Aorta (tissue), 5 donors: ENCODE results near the gene RSU1. TPM values are rescaled to one million over a fixed set of nuclear protein-coding genes. Genes with fewer than 3 reads are reported as not detected.

ENCODE experiments used
- ATAC-seq: fragments of 200-7000 bp; cut with Tn5 transposase; one replicate; pipeline ENCODE4 v1.9.1; 2022; ENCODE audit warnings: moderate library complexity; ENCODE audit not compliant: low FRiP score
- DNase-seq, 2 donors: peaks; one replicate each; pipeline ENCODE4 v3.0.0-alpha.2; 2020
- H3K27ac ChIP-seq, 2 donors: one replicate each; pipeline ENCODE4 v1.5.1; 2013; ENCODE audit warnings: low read length in 2 of 2, mild to moderate bottlenecking in 2 of 2, moderate library complexity in 2 of 2, control low read depth in 1 of 2, inconsistent platforms in 1 of 2, low read depth in 1 of 2
- H3K27me3 ChIP-seq, 2 donors: one replicate each; pipeline ENCODE4 v1.6.1; 2013; ENCODE audit warnings: control low read depth in 1 of 2, low read length in 1 of 2, mild to moderate bottlenecking in 1 of 2, moderate library complexity in 1 of 2; ENCODE audit not compliant: insufficient read depth in 2 of 2, control insufficient read depth in 1 of 2
- H3K36me3 ChIP-seq, 2 donors: one replicate each; pipeline ENCODE4 v1.6.1; 2013; ENCODE audit warnings: control low read depth in 1 of 2, low read length in 1 of 2, mild to moderate bottlenecking in 1 of 2; ENCODE audit not compliant: insufficient read depth in 2 of 2, control insufficient read depth in 1 of 2
- H3K4me1 ChIP-seq, 2 donors: one replicate each; pipeline ENCODE4 v1.6.1; 2013; ENCODE audit warnings: low read length in 2 of 2, control low read depth in 1 of 2, mild to moderate bottlenecking in 1 of 2, moderate library complexity in 1 of 2; ENCODE audit not compliant: insufficient read depth in 2 of 2, control insufficient read depth in 1 of 2
- H3K4me3 ChIP-seq, 2 donors: one replicate each; pipeline ENCODE4 v1.5.1; 2013; ENCODE audit warnings: low read length in 2 of 2, control low read depth in 1 of 2, mild to moderate bottlenecking in 1 of 2
- H3K9me3 ChIP-seq: one replicate; pipeline ENCODE4 v1.6.1; 2013; ENCODE audit warnings: mild to moderate bottlenecking, low read length; ENCODE audit not compliant: control insufficient read depth
- WGBS, 2 donors: extraction: QIAGEN DNeasy Blood & Tissue Kit; methylation state at CpG; one replicate each; pipeline ENCODE4 v1.1.7; 2013; 5-methylcytosine and 5-hydroxymethylcytosine counted together
- intact Hi-C, 2 donors: fragments of 100-400 bp; cut with DNase I; formaldehyde crosslinking; loops; one replicate each; pipeline versions ENCODE4 v1.14.2 to v1.15.0; 2022
- polyA plus RNA-seq, 2 donors: library from polyadenylated mRNA; stranded (reverse); fragments of 200-250 nt; gene quantifications; one replicate each; pipeline ENCODE4 v1.2.3, GENCODE V29; 2013
- total RNA-seq, 2 donors: library from RNA; stranded (reverse); fragmentation: NEBNext Ultra II Directional; extraction: Animal tissue kit (Norgen Biotek cat#: 25700); gene quantifications; one replicate each; pipeline ENCODE4 v1.2.1, GENCODE V29; 2021
- donor health status: healthy with polysubstance abuse.
- donor health status: Bipolar disorder and iron deficiency.
- donor health status: DM: no; HTN: no; CAD: no.
- donor health status: DM: no; HTN: no; CAD: no.
- donor health status: DM: yes; HTN: yes; CAD: no.

Gene RSU1
- total and polyA plus RNA-seq, 4 donors: 65.0 to 130 (median 107) TPM

DNA sequence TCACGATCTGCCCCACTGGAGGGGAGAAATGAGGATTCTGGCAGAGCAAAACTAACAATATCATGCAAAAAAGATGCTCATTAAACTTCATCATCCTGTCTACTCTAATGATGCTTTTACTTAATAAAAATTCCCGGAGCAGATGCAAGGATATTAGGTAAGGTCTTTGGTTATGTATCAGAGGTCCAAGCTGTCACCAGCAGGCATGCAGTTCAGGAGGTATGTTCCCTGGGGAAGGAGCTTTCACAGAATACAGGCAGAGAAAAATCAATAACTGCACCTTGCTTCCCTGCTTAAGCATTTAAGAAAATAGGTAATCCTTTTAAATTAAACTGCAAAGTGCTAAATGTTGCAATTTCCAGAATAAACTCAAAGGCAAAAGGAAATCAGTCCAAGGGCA, 213.9 kb downstream of the RSU1 start:
- Histone ChIP-seq H3K27me3 (no peaks in the 10 kb centered on the region), H3K9me3 (no peaks in the 10 kb centered on the region), H3K4me1 (peaks cover 0 to 8% of the 10 kb centered on the region in 2 donors), H3K4me3 (no peak overlapping the region), H3K27ac (no peak overlapping the region), H3K36me3 (no peaks in the 10 kb centered on the region)
- intact Hi-C loops: no loop called here
- 71 to 77% methylated on average over 2 of the region's 2 CpGs for WGBS, 2 donors
- ATAC-seq (no peak), DNase-seq (no peak)

DNA sequence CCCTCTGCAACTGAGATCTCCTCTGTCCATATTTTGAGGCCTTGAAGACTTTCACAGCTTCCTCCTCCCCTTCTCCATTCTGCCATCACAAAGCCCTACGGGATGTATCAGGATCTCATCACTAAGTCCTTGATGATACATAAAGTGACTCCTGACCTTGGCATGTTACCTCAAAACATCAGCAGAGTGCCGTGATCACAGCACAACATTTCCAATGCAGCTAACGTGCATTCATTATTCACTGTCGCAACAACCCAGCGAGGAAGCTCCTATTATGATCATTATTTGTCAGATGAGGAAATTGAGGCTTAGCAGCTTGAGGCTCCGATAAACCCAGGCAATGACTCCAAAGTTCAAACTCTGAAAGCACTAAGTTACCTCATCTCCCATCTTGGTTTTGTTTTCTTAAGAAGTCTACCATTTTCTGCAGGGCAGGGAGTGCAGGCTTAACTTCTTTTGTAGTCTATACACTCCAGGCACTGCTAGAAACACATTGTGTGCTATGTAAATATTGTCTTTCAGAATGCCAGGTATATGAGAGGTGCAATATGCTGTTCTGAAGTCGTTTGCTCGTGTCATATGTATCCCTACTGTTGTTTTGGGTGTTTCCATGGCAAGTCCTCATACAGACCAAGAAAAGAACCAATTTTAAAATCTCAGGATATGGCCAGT, 215.0 kb downstream of the RSU1 start:
- Histone ChIP-seq H3K9me3 (no peaks in the 10 kb centered on the region), H3K27me3 (no peaks in the 10 kb centered on the region), H3K27ac (no peak overlapping the region), H3K4me3 (no peak overlapping the region), H3K4me1 (peaks cover 0 to 8% of the 10 kb centered on the region in 2 donors), H3K36me3 (no peaks in the 10 kb centered on the region)
- intact Hi-C loops: no loop called here
- DNase-seq (no peak), ATAC-seq (no peak)
- WGBS, 2 donors: 54 to 56% methylated on average over 8 of the region's 8 CpGs

DNA sequence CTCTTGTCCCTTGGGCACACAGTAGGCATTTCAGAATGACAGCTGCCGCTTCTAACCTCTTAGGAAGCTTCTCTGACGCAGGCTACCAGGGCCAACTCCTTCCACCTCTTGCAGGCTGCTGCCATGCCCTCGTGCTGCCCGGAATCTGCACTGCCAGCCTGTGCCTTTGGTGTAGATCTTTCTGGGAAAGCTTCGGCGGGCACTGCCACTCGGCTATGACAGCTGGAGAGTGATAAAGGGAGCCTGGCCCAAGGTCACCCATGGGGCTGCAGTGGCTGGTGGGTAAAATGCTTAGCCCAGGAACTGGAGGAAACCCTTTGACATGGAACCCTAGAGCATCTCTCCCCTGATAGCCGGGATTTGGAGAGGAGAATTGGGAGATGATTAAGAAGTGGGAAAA, 217.6 kb downstream of the RSU1 start:
- no peak for DNase-seq
- H3K4me3 ChIP-seq: no peak overlapping the region
- WGBS, 2 donors: 96% methylated on average over 8 of the region's 8 CpGs
- H3K9me3 ChIP-seq: no peaks in the 10 kb centered on the region
- H3K4me1 ChIP-seq: peaks cover 0 to 8% of the 10 kb centered on the region in 2 donors
- H3K27me3 ChIP-seq: no peaks in the 10 kb centered on the region
- no peaks in the 10 kb centered on the region for H3K36me3 ChIP-seq
- intact Hi-C loops: no loop called here
- H3K27ac ChIP-seq: no peak overlapping the region
- no peak for ATAC-seq

DNA sequence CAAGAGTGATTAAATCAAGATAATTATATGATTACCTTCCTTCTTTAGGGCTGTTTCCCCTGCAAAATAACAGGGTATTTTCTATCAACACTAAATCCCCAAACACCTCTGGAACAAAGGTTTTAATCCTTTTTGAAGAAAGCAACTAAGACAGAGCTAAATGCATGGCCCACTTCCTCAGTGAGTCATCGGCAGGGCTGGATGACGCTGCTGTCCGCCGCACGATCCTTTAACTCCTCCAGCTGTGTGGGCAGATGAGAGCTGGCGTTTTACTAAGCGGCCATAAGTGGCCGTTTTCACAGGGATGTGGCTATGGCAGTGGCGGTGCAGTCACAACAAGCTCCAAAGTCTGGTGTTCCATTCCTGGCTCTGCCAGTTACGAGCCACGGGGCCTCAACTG, 219.6 kb downstream of the RSU1 start:
- intact Hi-C loops: no loop called here
- peaks cover 0 to 4% of the 10 kb centered on the region in 2 donors for H3K4me1 ChIP-seq
- no peak overlapping the region for H3K27ac ChIP-seq
- H3K36me3 ChIP-seq: no peaks in the 10 kb centered on the region
- H3K9me3 ChIP-seq: no peaks in the 10 kb centered on the region
- no peaks in the 10 kb centered on the region for H3K27me3 ChIP-seq
- WGBS, 2 donors: 95% methylated on average over 11 of the region's 11 CpGs
- no peak overlapping the region for H3K4me3 ChIP-seq
- ATAC-seq (no peak), DNase-seq (no peak)

DNA sequence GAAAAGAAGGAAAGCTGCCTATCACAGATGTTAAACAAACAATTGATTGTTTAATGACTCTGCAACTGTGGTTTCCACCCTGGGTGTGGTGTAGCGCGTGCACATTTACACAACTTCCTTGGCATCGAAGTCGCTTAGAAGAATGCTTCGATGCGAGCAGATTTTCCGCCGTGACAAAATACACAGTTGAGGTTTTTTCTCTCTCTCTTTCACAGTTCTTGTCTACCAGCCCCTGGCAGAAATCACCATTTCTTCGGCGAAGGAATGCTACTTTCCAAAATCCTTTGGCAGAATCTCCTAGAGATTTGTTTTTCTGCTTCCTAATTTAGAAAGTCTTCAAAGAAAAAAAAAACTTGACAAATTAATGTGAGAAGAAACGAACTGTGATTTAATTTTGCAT, 224.8 kb downstream of the RSU1 start:
- no peaks in the 10 kb centered on the region for H3K27me3 ChIP-seq
- peaks cover 0 to 3% of the 10 kb centered on the region in 2 donors for H3K4me1 ChIP-seq
- intact Hi-C loops: no loop called here
- H3K27ac ChIP-seq: peak overlapping the region; percentile 13 to 79
- H3K36me3 ChIP-seq: no peaks in the 10 kb centered on the region
- no peaks in the 10 kb centered on the region for H3K9me3 ChIP-seq
- ATAC-seq (no peak), DNase-seq (no peak)
- WGBS, 2 donors: 1 to 7% methylated on average over 11 of the region's 11 CpGs
- H3K4me3 ChIP-seq: no peak overlapping the region

DNA sequence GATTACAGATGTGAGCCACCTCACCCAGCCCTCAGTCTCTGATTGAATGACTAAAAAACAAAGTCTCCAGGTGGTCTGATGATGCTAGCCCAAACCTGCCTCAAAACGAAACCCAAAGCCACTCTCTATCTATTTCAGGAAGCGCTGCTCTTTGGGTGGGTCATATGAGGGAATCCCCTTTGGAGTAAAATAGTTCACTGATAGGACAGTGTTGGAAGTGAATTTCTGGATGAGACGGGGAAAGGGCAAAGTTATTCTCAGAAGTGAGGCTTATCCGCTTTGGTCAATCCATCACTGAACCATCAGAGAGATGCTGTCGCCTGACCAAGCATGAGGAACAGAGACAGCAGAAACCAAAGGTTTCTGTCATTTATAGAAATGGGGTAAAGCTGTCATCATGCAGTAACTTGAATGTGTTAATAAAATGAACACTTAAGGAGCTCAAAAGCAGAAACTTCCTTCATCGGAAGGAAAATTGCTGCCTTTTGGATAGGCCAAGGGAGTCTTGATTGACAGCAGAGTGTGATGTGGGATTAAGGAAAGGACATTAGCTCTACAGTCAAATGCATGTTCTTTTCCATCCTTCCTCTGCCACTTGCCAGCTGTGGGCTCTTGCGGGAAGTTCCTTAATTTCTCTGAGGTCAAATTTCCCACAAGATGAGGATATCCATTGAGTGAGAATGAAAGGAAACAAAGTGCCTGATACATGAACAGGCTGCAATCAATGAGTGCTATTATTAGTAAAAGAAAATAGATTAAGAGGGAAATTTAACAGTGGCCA, 230.7 kb downstream of the RSU1 start:
- Histone ChIP-seq H3K9me3 (no peaks in the 10 kb centered on the region), H3K4me3 (no peak overlapping the region), H3K27ac (no peak overlapping the region), H3K36me3 (no peaks in the 10 kb centered on the region), H3K4me1 (no peaks in the 10 kb centered on the region), H3K27me3 (no peaks in the 10 kb centered on the region)
- DNase-seq: no peak
- no peak for ATAC-seq
- intact Hi-C loops: no loop called here
- 93 to 95% methylated on average over 7 of the region's 7 CpGs for WGBS, 2 donors

DNA sequence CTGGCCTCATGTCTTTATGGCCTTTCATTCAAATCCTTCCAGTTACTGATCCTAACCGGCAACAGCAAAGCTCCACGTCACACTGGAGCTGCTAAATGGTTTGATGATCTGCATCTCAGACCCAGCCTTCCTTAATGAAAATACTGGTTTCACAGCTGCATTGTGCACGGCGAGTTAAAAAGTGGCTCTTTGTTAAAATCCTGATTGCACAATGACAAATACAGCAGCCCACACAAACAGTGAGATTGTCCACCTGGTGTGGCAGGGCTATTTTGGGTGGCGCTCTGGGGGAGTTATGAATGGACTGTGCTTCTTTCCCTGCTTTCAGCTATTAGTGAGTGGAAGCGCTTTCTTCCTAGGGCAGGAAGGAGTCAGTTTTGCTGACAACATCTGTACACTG, 232.1 kb downstream of the RSU1 start:
- intact Hi-C loops: no loop called here
- 92 to 94% methylated on average over 6 of the region's 6 CpGs for WGBS, 2 donors

DNA sequence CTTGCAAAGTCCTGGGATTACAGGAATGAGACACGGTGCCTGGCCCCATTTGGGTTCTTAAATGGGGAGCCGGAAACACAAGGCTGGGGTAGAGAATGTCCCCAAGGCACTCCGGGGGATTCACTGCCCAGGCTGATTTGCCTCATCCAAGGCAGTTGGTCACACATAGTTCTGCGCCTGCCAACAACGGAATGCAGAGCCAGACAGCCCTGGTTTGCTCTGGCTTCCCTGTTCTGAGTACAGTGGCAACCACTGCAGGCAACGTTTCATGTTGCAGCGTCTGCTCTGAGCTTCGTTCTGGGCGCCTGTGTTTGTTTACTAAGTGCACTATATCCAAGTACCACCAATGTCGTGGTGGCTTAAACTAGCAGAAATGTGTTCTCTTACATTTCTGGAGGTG, 233.8 kb downstream of the RSU1 start:
- ATAC-seq: no peak

More for the DNA sequence above, 232.1 kb downstream of the RSU1 start:
- Histone ChIP-seq H3K4me3 (no peak overlapping the region), H3K9me3 (no peaks in the 10 kb centered on the region), H3K4me1 (no peaks in the 10 kb centered on the region), H3K27me3 (no peaks in the 10 kb centered on the region), H3K27ac (no peak overlapping the region), H3K36me3 (no peaks in the 10 kb centered on the region)
- ATAC-seq: no peak
- no peak for DNase-seq

DNA sequence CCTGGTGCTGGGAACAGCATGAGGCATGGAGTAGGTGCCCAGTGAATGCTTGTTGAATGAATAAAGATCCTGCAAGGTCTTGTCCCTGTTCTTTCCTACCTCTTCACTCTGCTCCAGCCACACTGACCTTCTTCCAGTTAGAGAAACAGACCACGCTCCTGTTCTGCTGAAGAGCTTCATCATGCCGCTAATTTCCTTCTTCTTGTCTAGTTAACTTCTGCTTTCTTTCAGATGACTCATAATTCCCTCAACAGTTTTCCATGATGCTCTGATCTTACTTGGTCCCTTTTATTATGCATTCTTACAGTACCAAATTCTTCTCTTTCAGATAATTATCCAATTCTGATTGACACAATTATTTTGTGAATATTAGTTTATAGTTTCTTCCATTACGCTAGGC, 236.0 kb downstream of the RSU1 start:
- Histone ChIP-seq H3K27ac (no peak overlapping the region), H3K36me3 (no peaks in the 10 kb centered on the region), H3K4me1 (peaks cover 0 to 4% of the 10 kb centered on the region in 2 donors), H3K27me3 (no peaks in the 10 kb centered on the region), H3K9me3 (no peaks in the 10 kb centered on the region), H3K4me3 (no peak overlapping the region)
- DNase-seq (no peak), ATAC-seq (no peak)
- intact Hi-C loops: no loop called here
- WGBS, 2 donors: 96 to 99% methylated on average over 3 of the region's 3 CpGs

More for the DNA sequence above, 233.8 kb downstream of the RSU1 start:
- H3K36me3 ChIP-seq: no peaks in the 10 kb centered on the region
- WGBS, 2 donors: 12 to 15% methylated on average over 10 of the region's 10 CpGs
- no peaks in the 10 kb centered on the region for H3K4me1 ChIP-seq
- no peak overlapping the region for H3K27ac ChIP-seq
- no peaks in the 10 kb centered on the region for H3K27me3 ChIP-seq
- intact Hi-C loops: no loop called here
- H3K9me3 ChIP-seq: no peaks in the 10 kb centered on the region
- no peak overlapping the region for H3K4me3 ChIP-seq
- peak in 1 of 2 donors; percentile 56 for DNase-seq
